DMS114 treated with DMSO at 0.1 percent for 48 hours (cell line): ENCODE results near the gene SERP2.
A peak's percentile ranks its signal among the peaks of the same experiment; 100 is the strongest.
"Not testable (repeated sequence)": the region's sequence is repeated elsewhere in the genome, so short reads cannot be mapped to it uniquely, and the experiment has no call there.

Experiments
- DNase-seq: peaks from one replicate; lab custom pipeline; 2025; ENCODE audit not compliant: unreplicated experiment; lab: John Stamatoyannopoulos, UW

SERP2 gene

DNA sequence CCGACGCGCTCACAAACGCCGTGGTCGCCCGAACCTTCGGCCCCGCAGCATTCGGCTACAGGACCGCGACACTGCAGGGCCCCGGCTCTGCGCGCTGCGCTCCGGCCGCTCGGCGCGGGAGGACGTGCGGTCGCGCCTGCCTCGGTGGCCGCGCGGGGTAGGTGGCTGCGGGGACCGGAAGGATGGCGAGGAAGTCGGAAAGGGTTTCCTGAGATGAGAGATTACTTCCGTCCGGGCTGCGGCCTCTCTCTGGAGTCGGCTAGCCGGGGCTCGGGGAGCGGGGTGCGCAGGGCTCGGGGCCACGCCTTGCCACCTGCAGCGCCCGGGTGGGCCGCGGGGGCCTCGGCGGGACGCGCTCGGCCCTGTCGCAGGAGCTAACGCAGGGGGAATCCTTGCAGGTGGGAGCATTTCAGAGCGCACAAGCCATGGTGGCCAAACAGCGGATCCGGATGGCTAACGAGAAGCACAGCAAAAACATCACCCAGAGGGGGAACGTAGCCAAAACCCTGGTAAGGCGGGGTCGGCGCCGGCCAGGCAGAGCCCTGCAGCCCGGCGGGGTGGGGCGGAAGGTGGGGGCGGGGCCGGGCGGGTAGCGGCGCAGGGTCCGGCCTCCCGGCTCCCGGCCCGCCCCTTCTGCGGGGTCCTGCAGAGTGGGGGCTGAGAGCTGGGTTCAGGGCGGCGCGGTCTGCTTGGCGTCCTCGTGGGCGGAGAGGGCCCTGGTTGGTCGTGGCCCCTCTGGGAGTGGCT is at the start of gene SERP2:
SERP2 (plus strand) TSS at position 224 of the 747 bp plus-strand sequence; CDS start at position 426, 202 bp downstream.
- peak; percentile 11 for DNase-seq

- DNase-seq, result no peak
These were observed 46.7 kb upstream of the SERP2 start for GRCh38 chr13:44326961-44327360.

- DNase-seq, result not testable (repeated sequence)
These were observed 44.6 kb upstream of the SERP2 start for GRCh38 chr13:44329041-44329440.

GRCh38 chr13:44329909-44330545 is 43.6 kb upstream of the SERP2 start:
- DNase-seq, result no peak

DNA sequence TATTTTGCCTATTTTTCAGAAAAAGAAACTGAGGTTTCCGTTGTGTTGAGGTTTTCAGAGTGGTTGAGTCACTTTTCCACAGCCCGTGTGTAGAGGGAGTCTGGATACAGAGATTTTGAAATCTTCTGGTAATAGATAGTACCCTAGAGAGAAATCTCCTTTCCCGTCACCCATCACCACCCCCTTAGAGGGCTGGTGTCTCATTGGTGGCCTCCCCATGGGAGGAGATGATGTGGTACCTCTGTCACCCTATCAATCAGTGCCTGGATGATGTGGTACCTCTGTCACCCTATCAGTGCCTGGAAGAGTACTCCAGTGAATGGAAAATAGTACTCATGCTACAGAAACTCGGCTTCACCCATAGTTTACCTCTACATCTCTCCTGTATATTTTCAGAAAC is 42.2 kb upstream of the SERP2 start:
- no peak for DNase-seq

- no peak for DNase-seq
These were observed 41.4 kb upstream of the SERP2 start for GRCh38 chr13:44331912-44332851.

DNA sequence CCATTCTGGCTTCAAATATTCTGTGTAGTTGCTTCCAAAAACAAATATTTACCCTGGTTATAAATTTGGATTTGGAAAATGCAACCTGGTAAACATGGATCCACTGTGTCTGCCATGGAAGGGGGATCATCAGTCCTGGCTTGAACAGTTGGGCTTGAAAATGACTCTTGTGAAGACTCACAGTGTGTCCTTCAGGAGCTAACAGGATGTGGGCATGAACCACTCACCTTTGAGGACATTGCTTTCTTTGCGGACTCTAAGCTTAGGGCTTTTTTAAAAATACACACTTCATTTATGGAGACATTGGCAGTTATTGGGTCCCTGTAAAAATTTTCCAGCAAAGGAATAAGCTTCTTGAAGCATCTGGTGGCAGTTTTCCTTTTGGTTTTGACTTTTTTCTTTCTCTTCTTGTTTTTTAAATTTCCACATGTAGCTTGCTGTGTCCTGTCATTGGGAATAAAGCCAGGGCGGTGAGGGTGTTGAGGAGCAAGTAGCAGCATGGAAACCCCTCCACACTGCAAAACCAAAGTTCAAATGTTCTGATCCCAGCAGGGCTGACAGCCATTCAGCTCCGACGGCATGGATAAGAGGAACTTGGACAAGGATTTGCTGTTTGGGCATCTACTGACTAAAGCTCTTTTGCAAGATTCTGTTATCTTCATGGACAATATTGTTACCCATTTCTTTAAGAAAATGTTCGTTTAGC is 39.5 kb upstream of the SERP2 start:
- DNase-seq, result no peak

GRCh38 chr13:44334751-44335150 is 38.9 kb upstream of the SERP2 start:
- no peak for DNase-seq

DNA sequence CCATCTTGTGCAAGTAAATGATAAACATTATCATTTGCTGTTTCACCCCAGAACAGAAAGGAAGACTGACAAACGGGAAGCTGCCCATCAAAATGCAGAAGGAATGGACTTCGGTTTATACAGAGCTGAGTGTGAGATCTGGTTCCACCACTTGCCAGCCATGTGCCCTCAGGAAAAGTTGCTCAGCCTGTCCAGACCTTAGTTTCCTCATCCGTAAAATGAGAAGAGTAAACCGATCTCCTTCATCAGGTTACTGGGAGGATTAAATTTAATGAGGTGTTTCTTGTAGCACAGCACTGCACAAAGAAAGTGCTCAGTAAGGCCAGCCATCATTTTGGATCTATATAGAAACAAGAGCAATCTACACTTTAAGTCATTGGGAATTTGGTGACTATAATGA is 36.7 kb upstream of the SERP2 start:
- DNase-seq, result no peak

GRCh38 chr13:44337581-44337980 is 36.0 kb upstream of the SERP2 start:
- DNase-seq, result no peak

GRCh38 chr13:44340508-44340907 is 33.1 kb upstream of the SERP2 start:
- DNase-seq, result no peak

GRCh38 chr13:44342741-44343140 is 30.9 kb upstream of the SERP2 start:
- no peak for DNase-seq

GRCh38 chr13:44346534-44346933 is 27.1 kb upstream of the SERP2 start:
- DNase-seq, result no peak

- no peak for DNase-seq
These were observed 26.3 kb upstream of the SERP2 start for GRCh38 chr13:44347301-44347700.

- no peak for DNase-seq
These were observed 25.7 kb upstream of the SERP2 start for GRCh38 chr13:44347949-44348348.

GRCh38 chr13:44350775-44351504 is 22.7 kb upstream of the SERP2 start:
- no peak for DNase-seq

DNA sequence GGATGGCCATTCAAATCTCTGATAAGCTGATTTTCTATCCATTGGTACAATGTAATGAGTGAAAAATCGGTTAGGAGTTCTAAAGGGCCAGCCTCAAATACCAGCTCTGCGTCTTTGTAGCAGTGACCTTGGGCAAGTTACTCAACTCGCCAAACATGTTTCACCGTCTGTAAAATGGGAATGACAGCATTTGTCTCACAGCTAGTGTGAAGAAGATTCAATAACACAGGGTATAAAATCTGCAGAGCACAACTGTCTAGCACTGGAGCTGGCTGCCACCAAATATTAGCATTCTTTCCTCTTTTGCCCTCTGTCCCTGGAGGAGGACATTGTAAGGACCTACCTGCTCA is 22.1 kb upstream of the SERP2 start:
- DNase-seq, result no peak

GRCh38 chr13:44352202-44352601 is 21.4 kb upstream of the SERP2 start:
- DNase-seq, result no peak

DNA sequence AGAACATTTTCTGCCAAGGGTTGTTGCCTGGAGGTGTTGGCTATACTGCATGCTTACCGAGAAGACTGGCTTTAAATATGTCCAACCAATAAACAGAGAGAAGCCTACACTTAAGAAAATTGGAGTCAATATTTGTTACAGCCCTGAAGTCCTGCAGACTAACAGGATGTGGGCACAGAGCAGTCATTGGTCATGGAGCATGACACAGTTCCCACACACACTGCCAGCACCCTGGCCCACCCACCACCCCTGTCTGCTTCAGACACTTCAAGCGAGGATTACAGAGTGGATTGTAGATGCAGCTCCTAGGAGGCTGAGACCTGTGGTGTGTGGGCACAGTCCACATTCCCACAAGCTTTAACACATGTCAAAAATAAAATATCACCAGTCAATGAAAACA is 21.0 kb upstream of the SERP2 start:
- DNase-seq, result no peak

DNA sequence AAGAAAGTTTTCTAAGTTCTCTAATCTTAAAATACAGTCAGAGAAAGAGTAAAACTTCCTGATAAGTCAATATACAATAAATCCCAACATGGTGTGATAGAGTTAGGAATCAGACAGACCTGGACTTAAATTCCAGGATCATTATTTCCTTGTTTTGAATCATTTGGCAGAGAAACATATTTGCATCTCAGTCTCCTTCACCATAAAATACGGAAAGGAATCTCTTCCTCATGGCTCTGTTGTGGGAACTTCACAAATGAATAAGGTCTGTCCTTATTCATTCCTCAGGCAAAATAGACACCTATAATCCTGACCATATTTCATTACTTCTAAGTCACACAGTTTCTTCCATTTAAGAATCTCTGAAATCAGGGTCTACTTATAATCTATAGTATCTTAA is 19.3 kb upstream of the SERP2 start:
- DNase-seq, result no peak
